Ovary (tissue), 9 donors: ENCODE results near the gene CRY2. TPM values are rescaled to one million over a fixed set of nuclear protein-coding genes. Genes with fewer than 3 reads are reported as not detected.

Source experiments
- DNase-seq, 5 donors: peaks; one replicate each; pipeline ENCODE4 v3.0.0-alpha.2; 2019 to 2020
- H3K27ac ChIP-seq, 2 donors: fragments of 200-600 bp; one replicate each; pipeline versions ENCODE4 v1.5.1 to v1.8.0; 2019 to 2022
- H3K27me3 ChIP-seq: fragments of 200-600 bp; one replicate; pipeline ENCODE4 v1.8.0; 2022
- H3K36me3 ChIP-seq: fragments of 200-600 bp; sonication (generic); one replicate; pipeline ENCODE4 v1.5.1; 2019
- H3K4me1 ChIP-seq: one replicate; pipeline ENCODE4 v1.8.1; 2013; ENCODE audit warnings: mild to moderate bottlenecking, moderate library complexity; ENCODE audit not compliant: insufficient read depth
- H3K4me3 ChIP-seq: fragments of 200-600 bp; sonication (generic); one replicate; pipeline ENCODE4 v1.5.1; 2017
- H3K9me3 ChIP-seq, 2 donors: fragments of 200-600 bp in 1 of 2; sonication (generic) in 1 of 2; one replicate each; pipeline versions ENCODE4 v1.5.1 to v1.8.1; 2013 to 2019; ENCODE audit warnings: mild to moderate bottlenecking in 1 of 2, moderate library complexity in 1 of 2
- EP300 ChIP-seq: sonication (generic); formaldehyde crosslinking; IDR thresholded peaks from one replicate; pipeline ENCODE4 v1.6.1; 2017; ENCODE audit warnings: antibody characterized with exemption
- POLR2A ChIP-seq: fragments of 450-650 bp; IDR thresholded peaks from one replicate; pipeline ENCODE4 v1.6.1; 2017; ENCODE audit warnings: antibody characterized with exemption, mild to moderate bottlenecking, moderate library complexity
- WGBS, 3 donors: extraction: QIAGEN DNeasy Blood & Tissue Kit in 1 of 3; methylation state at CpG; one replicate each; pipeline versions ENCODE4 v1.1.5 to v1.1.7; 2013 to 2017; 5-methylcytosine and 5-hydroxymethylcytosine counted together
- intact Hi-C, 4 donors: fragments of 100-400 bp; cut with DNase I; formaldehyde crosslinking; loops; one replicate each; pipeline versions ENCODE4 v1.11.0 to v1.15.1; 2022 to 2023
- polyA plus RNA-seq, 2 donors: library from polyadenylated mRNA; stranded (reverse); fragments of 200-250 nt in 1 of 2; fragments of 350-450 nt in 1 of 2; fragmentation: Illumina TruSeq in 1 of 2; extraction: RNeasy Lipid Tissue Mini Kit (QIAGEN cat#74804) in 1 of 2; gene quantifications; one replicate each; pipeline ENCODE4 v1.2.3, GENCODE V29; 2013 to 2014
- total RNA-seq, 7 donors: library from RNA; depleted of rRNA in 2 of 7; stranded (reverse); fragments of >200 nt in 2 of 7; fragmentation: NEBNext Ultra II Directional in 3 of 7; extraction: Animal tissue kit (Norgen Biotek cat#: 25700) in 3 of 7; gene quantifications; one replicate each; pipeline versions ENCODE4 v1.1.0 to v1.2.4, GENCODE V29; 2016 to 2023
- TF ChIP-seq, protein P1 (sequence below), 3 donors: fragments of 450-650 bp in 2 of 3; fragments of 200-600 bp in 1 of 3; IDR thresholded peaks; one replicate each; pipeline versions ENCODE4 v1.5.1 to v1.8.0; 2016 to 2022; ENCODE audit warnings: antibody characterized with exemption in 3 of 3, mild to moderate bottlenecking in 1 of 3
- donor health status: DM: no; HTN: no; CAD: no; lungs with moderate emphysema.
- donor health status: DM: no; HTN: no; CAD: no.
- donor health status: Bipolar disorder and iron deficiency.
- donor health status: DM: yes; HTN: yes; CAD: no.
- donor health status: DM: no; HTN: no; CAD: no.
- donor health status: DM: yes; HTN: yes; CAD: no.

CRY2 gene
- total and polyA plus RNA-seq, 9 donors, result 37.2 to 94.2 (median 51.9) TPM

GRCh38 chr11:45848654-45849081, 1.4 kb downstream of the CRY2 start:
- Histone ChIP-seq H3K9me3 (no peaks in the 10 kb centered on the region), H3K4me1 (peaks cover 18% of the 10 kb centered on the region), H3K4me3 (peak overlapping the region; percentile 87), H3K36me3 (no peaks in the 10 kb centered on the region), H3K27ac (peak overlapping the region in 1 of 2 donors; percentile 88), H3K27me3 (no peaks in the 10 kb centered on the region)
- WGBS, 3 donors, result 39 to 44% (median 41%) methylated on average over 8 of the region's 8 CpGs
- intact Hi-C loops, result no loop called here
- no peak for DNase-seq
- TF ChIP-seq, protein P1, sequence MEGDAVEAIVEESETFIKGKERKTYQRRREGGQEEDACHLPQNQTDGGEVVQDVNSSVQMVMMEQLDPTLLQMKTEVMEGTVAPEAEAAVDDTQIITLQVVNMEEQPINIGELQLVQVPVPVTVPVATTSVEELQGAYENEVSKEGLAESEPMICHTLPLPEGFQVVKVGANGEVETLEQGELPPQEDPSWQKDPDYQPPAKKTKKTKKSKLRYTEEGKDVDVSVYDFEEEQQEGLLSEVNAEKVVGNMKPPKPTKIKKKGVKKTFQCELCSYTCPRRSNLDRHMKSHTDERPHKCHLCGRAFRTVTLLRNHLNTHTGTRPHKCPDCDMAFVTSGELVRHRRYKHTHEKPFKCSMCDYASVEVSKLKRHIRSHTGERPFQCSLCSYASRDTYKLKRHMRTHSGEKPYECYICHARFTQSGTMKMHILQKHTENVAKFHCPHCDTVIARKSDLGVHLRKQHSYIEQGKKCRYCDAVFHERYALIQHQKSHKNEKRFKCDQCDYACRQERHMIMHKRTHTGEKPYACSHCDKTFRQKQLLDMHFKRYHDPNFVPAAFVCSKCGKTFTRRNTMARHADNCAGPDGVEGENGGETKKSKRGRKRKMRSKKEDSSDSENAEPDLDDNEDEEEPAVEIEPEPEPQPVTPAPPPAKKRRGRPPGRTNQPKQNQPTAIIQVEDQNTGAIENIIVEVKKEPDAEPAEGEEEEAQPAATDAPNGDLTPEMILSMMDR (IDR thresholded peaks at IDR 0.05), result no peak
- no peak for TF ChIP-seq EP300
- TF ChIP-seq POLR2A, result no peak

- Histone ChIP-seq H3K9me3 (no peaks in the 10 kb centered on the region), H3K27ac (no peak overlapping the region), H3K27me3 (no peaks in the 10 kb centered on the region), H3K4me3 (no peak overlapping the region), H3K4me1 (peaks cover 18% of the 10 kb centered on the region), H3K36me3 (no peaks in the 10 kb centered on the region)
- TF ChIP-seq, protein P1 (IDR thresholded peaks at IDR 0.05), result no peak
- TF ChIP-seq EP300 (no peak), POLR2A (no peak)
- intact Hi-C loops, result loop anchor here in 1 of 4 donors (5.0 kb wide), 1 partner anchor 62 kb away; no protein-coding TSS in a partner anchor
- no peak for DNase-seq
- WGBS, 3 donors, result 31 to 55% (median 48%) methylated on average over 2 of the region's 2 CpGs
Observed at GRCh38 chr11:45850446-45850845, 3.2 kb downstream of the CRY2 start.

GRCh38 chr11:45851228-45851627, 4.0 kb downstream of the CRY2 start:
- intact Hi-C loops, result loop anchor here in 1 of 4 donors (5.0 kb wide), 1 partner anchor 61 kb away; no protein-coding TSS in a partner anchor
- Histone ChIP-seq H3K27me3 (no peaks in the 10 kb centered on the region), H3K4me1 (peaks cover 18% of the 10 kb centered on the region), H3K9me3 (no peaks in the 10 kb centered on the region), H3K4me3 (no peak overlapping the region), H3K36me3 (no peaks in the 10 kb centered on the region), H3K27ac (peak overlapping the region in 1 of 2 donors; percentile 12)
- TF ChIP-seq, protein P1 (IDR thresholded peaks at IDR 0.05), result no peak
- TF ChIP-seq EP300 (no peak), POLR2A (no peak)
- WGBS, 3 donors, result 64 to 71% (median 70%) methylated on average over 2 of the region's 2 CpGs
- DNase-seq, result no peak

- 45 to 47% (median 47%) methylated on average over 4 of the region's 4 CpGs for WGBS, 3 donors
- H3K4me1 ChIP-seq, result peaks cover 18% of the 10 kb centered on the region
- DNase-seq, result no peak
Observed at GRCh38 chr11:45852018-45852711, 4.9 kb downstream of the CRY2 start.

More at GRCh38 chr11:45852018-45852711, 4.9 kb downstream of the CRY2 start:
- Histone ChIP-seq H3K27me3 (no peaks in the 10 kb centered on the region), H3K9me3 (no peaks in the 10 kb centered on the region), H3K27ac (peak overlapping the region in 1 of 2 donors; percentile 12), H3K4me3 (no peak overlapping the region), H3K36me3 (no peaks in the 10 kb centered on the region)
- TF ChIP-seq, protein P1 (IDR thresholded peaks at IDR 0.05), result no peak
- TF ChIP-seq POLR2A, result no peak
- TF ChIP-seq EP300, result no peak
- intact Hi-C loops, result loop anchor here in 1 of 4 donors (5.0 kb wide), 1 partner anchor 60 kb away; no protein-coding TSS in a partner anchor
